ENCODE results near the gene MTNR1B.

DNA sequence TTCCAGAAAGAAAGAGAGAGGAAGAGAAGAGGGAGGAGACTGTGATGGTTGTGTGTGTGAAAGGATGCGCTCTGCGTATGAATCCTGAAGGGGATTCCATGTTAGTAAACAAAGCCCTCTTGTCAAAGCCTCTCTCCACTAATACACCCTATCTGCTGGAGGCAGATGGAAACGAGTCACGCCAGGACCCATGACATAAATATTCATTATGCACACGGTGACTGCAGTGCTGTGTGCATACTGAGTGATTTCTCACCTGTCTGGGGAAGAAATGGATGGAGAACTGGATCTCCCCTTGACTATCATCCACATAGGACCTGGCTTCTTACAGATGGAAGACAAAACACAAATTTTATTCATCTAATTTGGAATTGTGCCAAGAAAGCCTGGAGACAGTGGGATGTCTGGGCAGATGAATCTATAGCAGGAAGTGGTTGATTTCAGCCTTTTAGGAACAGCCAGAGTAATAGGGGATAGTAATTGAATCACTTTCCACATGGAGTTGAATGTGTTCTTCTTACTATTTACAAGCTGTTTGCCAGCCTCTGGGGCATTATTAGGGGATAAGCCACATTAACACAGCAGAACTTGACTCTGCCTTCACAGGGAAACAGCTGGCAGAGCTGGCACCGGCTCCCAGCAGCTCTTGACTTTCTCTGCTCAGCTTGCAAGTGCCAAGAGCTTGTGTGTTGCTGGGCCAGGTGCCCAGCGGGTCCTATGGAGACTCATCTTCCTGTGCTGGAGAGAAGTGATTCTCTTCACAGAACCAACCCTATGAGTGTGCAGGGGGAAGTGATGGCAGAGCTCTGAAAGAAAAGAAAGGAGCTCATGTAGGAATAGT, 9.0 kb downstream of the MTNR1B start:
- TF ChIP-seq, protein P1, sequence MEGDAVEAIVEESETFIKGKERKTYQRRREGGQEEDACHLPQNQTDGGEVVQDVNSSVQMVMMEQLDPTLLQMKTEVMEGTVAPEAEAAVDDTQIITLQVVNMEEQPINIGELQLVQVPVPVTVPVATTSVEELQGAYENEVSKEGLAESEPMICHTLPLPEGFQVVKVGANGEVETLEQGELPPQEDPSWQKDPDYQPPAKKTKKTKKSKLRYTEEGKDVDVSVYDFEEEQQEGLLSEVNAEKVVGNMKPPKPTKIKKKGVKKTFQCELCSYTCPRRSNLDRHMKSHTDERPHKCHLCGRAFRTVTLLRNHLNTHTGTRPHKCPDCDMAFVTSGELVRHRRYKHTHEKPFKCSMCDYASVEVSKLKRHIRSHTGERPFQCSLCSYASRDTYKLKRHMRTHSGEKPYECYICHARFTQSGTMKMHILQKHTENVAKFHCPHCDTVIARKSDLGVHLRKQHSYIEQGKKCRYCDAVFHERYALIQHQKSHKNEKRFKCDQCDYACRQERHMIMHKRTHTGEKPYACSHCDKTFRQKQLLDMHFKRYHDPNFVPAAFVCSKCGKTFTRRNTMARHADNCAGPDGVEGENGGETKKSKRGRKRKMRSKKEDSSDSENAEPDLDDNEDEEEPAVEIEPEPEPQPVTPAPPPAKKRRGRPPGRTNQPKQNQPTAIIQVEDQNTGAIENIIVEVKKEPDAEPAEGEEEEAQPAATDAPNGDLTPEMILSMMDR (IDR thresholded peaks at IDR 0.05), result no peak
- no peak for TF ChIP-seq POLR2A (IDR thresholded peaks at IDR 0.05)

All from right lobe of liver (tissue), 4 donors.